HG02938 (cell line): Measurements from ENCODE around the gene MED13L.

Experiments
- ATAC-seq: cut with Tn5 transposase; IDR thresholded peaks from one replicate; pipeline ENCODE4 v1.9.1; 2021; ENCODE audit warnings: mild to moderate bottlenecking, moderate library complexity; ENCODE audit not compliant: unreplicated experiment

Gene MED13L

DNA sequence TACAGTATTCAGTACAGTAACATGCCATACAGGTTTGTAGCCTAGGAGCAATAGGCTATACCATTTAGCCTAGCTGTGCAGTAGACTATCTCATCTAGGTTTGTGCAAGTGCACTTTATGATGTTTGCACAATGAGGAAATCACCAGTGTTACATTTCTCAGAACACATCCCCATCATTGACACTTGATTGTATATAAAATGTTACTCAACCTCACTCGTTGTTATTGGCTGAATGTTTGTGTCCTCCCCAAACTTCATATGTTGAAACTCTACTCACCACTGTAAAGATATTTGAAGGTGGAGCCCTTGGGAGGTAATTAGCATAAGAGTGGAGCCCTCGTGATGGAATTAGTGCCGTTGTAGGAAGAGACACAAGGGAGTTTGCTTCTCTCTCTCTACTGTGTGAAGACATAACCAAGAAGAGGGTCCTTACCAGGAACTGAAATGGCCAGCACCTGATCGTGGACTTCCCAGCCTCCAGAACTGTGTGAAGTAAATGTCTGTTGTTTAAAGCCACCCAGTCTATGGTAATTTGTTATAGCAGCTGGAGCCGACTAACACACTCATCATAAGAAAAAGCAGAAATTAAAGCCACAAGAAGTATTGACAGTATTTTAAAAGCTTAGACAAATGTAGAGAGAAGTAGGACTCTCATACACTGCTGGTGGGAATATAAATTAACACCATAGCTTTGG lies 3.2 kb upstream of the MED13L start:
- no peak for ATAC-seq

DNA sequence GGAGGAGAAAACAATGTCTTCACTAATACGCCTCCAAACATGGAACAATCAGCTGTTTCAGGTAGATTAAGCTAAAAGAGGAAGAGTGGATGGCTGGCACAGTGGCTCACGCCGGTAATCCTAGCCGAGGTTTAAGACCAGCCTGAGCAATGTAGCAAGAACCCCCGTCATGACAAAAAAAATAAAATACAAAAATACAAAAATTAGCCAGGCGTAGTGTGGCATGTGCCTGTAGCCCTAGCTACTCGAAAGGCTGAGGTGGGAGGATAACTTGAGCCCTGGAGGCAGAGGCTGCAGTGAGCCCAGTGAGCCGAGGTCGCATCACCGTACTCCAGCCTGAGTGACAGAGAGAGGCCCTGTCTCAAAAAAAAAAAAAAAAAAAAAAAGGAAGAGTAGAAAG lies 1.2 kb upstream of the MED13L start:
- no peak for ATAC-seq

DNA sequence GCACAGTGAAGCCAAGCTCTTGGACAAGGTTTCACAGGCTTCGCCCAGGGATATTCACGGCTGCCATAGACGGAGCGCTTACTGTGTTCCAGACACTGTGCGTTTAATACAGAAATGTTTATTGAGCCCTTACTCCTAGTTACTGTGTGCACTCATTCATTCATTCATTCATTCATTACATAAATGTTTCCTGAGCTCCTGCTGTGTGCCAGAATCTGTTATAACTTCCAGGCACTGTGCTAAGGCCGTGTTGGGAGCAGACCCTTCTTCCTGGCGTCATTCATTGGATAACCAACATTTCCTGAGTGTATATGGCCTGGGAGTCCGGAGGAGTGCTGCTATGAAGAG lies 760 bp upstream of the MED13L start:
- no peak for ATAC-seq

DNA sequence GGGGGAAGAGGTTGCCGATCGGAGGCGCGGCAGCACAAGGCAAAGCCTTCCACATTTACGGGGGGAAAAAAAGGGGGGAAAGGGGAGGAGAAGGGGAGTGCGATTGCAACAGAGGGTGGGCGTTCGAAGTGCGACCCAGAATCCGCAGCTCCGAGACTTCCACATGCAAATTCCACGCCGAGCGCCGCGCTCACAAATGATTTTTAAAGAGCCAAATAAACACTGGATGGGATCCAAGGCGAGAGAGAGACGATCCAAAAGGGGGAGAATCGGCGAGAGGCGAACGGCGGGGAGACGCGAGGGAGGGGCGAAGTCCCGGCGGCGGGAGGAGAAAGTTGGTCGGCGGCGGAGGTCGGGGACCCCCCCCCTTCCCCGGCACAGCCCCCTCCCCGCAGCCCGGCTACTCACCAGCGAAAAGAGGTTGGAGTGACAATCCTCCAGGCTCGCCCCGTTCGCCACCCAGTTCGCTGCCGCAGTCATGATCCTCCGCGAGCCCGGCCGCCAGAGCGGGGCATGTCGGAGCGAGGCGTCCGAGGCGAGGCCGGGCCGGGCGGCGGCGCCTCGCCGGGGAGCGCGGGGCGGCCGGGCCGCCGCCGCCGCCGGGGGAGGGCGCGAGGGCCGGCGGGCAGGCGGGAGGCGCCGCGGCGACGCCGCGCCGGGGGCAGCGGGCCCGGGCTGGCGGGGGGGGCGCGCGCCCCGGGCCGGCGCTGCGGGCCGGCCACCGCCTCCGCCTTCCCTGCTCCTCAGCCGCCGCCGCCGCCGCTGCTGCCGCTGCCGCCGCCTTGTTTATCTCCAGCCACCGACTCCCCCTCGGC lies 634 bp downstream of the MED13L start:
- peak; percentile 48 for ATAC-seq

DNA sequence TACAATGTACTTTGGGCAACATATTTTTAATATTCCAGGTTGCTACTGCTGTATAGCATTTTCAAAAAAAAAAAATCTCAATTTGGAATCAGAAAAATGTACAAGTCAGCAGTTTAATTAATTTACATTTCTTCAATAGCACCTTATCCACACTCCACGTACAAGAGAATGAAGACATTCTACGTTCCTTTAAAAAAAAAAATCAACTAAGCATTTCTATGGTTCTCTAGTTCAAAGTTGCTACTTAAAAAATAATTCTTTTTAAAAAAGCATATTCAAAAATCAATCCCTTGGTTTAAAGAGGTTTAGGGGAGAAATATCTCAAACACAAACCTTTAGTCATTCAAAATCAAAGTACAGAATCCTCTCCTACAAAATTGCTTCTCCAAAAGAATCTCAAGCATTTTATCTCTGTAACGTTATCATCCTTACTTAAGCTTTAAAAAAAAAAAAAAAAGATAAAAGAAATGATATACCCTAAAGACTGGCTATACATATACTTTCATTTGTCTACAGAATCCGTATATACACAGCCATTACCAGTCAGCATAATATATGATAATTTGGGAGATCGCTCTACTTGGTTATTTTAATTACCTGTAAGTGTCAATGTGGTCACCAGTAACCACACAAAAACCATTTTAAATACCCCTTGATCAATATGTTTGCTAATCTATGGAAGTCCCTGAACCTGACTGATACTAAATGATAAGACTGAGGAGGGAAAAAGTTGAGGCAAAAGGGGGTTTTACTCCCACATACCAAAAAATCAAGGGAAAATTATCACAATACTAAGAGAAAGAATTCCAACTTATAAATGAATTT lies 2.7 kb downstream of the MED13L start:
- no peak for ATAC-seq

DNA sequence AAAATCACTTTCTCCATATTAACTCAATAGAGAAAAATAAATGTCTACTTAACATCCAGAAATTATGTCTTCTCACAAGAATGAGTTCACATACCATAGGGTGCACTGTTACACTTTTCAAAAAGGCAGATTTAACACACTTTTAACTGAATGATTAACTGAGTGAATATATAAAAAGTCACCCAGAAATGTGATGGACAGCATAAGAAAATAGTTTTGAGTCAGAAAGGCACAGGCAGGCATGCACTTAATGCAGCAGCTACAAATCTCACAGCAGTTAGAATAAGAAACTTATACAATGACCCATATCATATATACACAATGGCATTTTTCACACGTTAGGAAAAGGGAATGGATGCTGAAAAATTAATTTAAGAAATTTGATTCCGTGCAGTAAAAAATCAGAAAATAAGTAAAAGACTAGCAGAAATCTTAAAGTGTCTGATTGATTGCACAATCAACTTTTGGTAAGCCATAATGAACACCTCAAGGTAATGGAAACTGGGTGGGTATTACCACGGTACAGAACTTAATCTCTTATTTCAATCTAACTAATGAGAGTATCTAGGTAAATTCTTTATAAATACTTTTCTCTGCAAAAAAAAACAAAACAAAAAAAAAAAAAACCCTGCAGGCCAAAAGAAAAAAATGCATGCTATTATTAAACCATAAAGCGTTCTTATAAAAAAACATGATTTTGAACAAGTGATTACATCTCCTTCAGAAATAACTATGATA lies 3.5 kb downstream of the MED13L start:
- ATAC-seq, result no peak

DNA sequence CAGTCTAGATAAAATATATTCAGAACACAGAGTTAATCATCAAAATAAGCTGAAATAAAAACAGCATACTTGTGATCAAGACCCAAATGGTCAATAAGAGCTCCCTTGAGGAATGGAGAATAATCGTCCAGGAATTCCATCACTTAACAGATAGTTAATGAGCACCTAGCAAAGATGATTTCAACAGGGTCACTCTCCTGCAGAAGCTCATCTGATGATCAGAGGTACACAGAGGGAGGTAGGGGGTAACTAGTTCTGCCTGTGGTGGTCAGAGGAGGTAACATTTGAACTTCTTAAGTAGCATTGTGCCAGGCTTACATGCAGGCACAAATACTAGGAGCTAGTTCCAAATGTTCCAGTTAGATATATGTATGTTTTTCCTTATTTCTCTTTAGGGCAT lies 9.5 kb downstream of the MED13L start:
- no peak for ATAC-seq

DNA sequence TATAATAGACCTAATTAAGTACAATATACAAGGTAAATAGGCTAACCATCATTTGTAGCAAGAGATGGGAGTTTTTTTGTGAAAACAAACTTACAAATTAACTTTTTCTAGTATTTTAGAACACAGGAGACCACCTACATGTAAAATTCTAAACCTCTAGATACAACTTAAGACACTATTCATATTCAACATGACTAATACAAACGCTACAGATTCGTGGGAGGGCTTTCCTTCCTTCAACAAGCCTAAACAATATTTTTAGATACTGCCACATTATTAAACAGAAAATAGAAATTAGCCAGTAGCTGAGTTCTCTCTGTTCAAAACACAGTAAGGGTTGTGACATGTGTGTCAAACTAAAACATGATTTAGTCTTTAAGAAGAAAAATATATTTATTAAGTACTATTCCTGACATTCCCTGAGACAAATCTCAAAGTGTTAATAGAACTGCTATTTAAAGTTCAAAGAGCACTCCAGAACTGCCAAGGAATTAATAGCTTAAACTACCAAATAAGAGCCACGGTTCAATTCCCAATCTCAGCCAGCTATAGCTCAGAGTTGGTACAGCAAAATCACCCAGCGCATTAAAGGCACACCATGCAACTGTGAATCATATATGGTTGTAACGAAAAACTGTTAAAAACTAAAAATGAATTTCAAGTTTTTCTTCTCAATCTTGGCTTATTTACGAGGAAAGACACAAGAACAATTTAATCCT lies 10.7 kb downstream of the MED13L start:
- ATAC-seq, result no peak

DNA sequence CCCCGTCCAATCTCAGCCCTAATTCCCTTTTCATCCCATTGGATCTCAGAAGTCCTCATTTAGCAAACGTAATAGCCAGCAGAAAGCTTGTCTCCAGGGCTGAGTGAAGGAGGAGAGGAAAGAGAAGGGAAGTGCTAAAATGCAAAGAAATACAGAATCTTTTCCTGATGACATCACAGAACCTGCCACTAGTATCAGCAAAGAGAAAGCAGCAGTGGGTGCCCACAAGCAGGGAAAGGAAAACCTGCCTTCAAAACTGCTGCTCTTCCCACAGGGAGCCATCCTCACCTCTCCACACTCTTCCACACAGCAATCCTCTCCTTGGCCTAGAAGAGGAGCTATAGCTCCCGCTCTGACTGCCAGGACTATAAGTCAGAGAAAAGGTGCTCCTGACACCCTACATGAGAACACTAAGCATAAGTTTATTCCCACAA lies 11.3 kb downstream of the MED13L start:
- ATAC-seq, result no peak

DNA sequence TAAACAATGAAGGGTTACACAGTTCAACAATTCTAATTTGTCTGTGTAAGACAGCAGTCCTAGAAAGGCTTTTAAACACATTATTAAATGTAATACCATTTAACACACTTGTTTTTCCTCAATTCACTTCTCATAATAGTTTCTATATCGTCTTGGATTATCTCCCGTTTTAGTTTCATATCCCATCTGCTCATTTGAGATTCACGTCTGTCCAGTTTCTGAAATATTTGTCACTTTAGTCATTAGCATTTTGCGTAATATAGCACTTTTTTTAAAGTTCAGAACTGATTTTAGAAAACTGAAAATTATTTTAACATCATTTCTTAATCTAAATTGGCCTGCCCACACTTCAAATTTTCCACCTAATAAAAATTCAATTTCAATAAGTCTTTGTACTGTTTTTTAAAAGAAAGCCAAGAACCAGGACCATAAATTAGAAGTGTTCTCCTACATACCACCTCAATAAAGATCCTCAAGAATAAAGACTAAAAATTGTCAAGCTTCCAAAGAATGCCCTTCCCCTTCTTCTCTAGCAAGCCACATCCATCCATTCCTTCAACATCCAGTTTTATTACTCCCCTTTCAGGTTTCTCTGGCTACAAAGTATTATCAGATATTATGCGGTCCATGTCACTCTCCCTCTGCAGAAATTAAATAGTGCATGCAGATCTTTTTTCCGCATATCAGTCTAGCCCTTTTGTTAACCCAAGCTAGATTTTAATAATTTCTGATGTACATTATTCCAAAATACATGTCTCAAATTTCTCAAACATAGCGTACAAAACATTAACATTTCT lies 11.9 kb downstream of the MED13L start:
- no peak for ATAC-seq

DNA sequence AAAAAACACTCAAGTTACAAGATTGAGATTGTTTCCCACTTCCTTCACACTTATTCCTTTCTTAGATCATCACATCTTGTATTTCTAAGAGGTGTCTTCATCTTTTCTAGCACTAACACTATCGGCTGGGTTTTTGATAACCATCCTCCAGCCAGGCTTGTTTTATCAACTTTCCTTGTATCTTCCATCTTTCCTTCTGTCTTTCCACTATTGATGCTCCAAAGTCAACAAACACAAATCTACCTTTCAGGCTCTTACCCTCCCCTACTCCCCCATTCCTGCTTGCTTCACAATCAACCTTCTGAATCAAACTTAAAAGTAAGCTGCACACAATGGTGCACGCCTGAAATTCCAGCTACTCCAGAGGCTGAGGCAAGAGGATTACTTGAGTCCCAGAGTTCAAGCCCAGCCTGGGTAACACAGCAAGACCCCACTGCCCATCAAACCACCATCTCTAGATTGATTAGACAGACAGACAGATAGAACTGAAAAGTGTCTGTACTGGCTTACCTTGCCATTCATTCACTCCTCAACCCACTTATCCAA lies 12.9 kb downstream of the MED13L start:
- ATAC-seq, result no peak

DNA sequence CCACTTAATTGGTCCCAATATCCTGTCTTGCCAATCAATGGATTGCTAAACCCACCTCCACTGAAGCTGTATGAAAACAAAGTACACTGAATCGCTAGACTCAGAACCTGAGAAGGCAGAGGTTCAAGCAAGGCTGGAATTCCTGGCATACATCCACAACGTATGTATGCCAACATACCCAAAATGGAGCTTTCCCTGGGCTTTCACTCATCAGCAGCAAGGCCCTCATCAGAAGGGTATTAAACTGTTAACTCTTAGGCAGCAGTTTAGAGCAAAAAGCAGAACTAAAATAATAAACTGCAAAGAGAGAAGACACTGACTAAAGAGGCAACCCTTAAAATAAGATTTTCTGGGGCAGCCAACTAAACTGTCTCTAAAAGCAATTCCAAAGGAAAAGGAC lies 13.6 kb downstream of the MED13L start:
- ATAC-seq, result no peak

DNA sequence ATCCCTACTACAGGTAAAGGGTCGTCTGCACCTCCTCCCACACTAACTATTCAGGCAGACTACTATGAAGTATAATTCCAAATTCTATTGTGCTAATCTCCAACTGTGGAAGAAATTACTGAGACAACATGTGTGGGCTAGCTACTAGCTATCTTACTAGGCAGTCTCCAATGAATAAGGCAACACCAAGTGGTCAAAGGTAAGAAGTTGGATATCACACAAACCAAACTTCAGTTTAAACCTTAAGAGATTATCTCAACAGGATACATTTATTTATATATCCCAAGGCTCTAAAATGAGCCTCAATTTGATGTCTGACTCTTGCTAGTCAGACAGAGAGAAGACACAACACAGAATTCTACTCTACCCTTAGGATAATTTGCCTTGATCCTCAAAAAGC lies 14.1 kb downstream of the MED13L start:
- no peak for ATAC-seq

DNA sequence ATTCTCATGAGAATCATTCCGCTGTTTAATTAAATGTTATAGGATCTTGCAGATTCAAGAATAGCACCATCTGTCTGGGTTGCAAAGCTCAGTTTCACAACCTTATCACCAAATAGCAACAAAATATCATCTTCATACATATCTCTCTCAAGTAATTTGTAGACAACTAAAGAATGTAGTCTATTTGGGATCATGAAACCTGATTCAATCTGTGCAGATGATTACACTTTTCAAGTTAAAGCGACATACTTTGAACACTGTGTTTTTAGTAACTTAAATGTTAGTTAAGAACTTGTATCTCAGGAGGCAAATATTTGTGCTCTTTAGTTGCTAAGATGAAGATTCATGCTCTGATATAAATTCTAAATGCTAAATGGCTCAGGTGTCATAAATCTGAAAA lies 14.8 kb downstream of the MED13L start:
- ATAC-seq, result no peak

DNA sequence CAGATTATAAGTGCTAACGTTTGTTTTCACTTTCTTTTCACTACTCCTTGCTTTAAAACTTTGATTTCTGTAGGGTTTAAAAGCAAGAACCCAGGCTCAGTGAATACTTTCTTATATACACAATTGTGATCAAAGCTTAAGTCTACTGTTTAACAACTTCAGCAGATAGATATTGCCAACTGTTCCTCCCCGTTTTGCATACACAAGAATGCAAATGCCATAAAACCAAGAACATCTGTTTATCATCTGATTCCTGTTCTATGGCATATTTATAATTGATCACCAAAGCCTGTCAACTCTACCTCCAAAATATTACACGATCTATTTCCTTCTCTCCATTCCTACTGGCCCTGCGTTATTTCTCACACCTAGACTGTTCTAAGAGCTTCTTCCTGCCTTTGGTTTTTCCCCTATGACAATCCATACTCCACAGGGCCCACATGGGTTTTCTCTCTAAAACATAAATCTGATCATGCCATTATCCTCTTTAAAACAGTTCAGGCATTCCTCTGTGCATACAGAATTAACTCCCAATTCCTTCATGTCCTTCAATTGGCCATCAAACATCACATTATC lies 15.9 kb downstream of the MED13L start:
- no peak for ATAC-seq

DNA sequence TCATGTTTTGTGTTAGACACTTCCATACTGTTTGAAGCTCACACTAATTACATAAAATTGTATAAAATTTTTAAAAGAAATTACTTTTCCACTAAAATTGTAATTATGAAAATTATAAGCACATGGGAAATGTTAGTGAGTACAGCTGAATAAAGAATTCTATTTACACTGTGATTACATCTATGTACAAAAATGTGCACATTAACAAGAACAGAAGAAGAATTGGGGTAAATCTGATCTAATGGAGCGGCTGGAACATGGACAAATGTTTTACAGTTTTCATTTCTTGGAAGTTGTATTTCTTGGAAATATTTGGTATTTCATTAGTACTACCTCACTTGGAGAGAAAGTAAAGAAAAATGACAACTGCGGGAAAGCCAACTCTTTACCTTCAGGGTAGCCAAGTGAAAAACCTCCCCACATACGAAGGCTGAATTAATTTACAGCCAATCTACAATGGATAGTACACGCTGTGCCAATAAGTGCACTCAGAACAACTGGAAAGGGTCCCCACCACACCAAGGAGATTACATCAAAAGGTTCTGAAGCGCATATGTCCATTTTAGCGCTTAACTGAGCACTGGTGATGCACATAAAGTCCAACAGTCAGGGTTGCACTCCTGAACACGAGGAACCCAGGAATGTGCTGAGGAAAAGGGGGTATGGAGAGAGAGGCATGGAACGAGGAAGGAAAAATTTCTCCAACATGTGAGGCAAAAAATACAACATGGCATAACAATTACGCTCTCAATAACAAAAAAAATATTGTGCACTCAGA lies 17.5 kb downstream of the MED13L start:
- ATAC-seq, result no peak

DNA sequence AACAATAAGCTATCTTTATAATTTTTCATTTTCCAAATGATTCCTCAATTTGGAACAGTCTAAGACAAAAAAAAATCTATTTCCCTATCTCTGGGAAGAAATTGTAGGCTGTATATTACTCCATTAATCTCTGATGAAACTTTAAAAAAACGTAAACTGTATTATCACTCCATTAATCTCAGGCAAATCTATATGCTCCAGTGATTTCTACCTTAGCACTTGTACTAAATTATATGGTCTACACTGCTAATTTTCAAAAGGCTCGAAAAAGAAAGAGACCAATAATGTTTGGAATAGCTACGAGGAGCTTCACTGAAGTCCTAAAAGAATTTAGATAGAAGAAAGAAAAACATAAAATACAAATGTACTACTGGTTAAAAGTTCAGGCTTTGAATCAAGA lies 19.7 kb downstream of the MED13L start:
- no peak for ATAC-seq

DNA sequence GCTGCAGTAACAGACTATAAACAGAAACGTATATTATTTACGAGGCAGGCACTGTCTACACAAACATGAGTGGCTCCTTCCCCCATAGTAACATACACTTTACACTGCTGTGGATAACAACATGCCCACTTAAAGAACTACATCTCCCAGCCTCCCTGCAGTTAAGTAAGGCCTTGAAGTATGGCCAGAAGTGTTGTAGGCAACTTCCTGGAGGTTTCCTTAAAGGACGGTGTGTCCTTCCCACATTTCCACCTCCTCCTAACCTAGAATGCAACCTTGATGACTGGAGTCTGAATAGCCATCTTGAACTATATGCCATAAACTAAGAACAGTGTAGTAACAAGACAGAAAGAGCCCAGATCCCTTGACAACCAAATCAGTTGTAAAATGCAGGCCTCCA lies 20.3 kb downstream of the MED13L start:
- no peak for ATAC-seq
